Pancreas (tissue), 10 donors: Measurements from ENCODE around the gene SCD5. TPM values are rescaled to one million over a fixed set of nuclear protein-coding genes. Genes with fewer than 3 reads are reported as not detected.

Experiments used
- ATAC-seq, 4 donors: fragments of 200-7000 bp; cut with Tn5 transposase; one replicate each; pipeline versions ENCODE4 v1.8.0 to v1.9.1; 2020; ENCODE audit warnings: mild to moderate bottlenecking in 4 of 4, moderate library complexity in 4 of 4
- DNase-seq, 6 donors: peaks; one replicate each; pipeline ENCODE4 v3.0.0-alpha.2; 2020
- FAIRE-seq: peaks from 2 replicates; lab custom pipeline; 2012; peaks lifted over from hg19 to GRCh38; lab: Jason Lieb, UNC
- H3K27ac ChIP-seq, 4 donors: fragments of 200-600 bp; sonication (generic); 1 replicate in 3 of 4; 2 replicates in 1 of 4; pipeline versions ENCODE4 v1.5.0 to v1.8.0; 2020
- H3K27me3 ChIP-seq, 4 donors: fragments of 200-600 bp; one replicate each; pipeline ENCODE4 v1.8.0; 2021
- H3K36me3 ChIP-seq, 3 donors: fragments of 200-600 bp; sonication (generic) in 1 of 3; one replicate each; pipeline versions ENCODE4 v1.5.0 to v1.8.0; 2020 to 2021
- H3K4me1 ChIP-seq, 3 donors: fragments of 200-600 bp; one replicate each; pipeline ENCODE4 v1.8.0; 2021
- H3K4me3 ChIP-seq, 4 donors: fragments of 200-600 bp; sonication (generic) in 2 of 4; one replicate each; pipeline versions ENCODE4 v1.5.0 to v1.8.0; 2020 to 2021
- H3K9me3 ChIP-seq, 4 donors: fragments of 200-600 bp; one replicate each; pipeline ENCODE4 v1.8.0; 2021
- CTCF ChIP-seq, 4 donors: fragments of 200-600 bp; sonication (generic) in 3 of 4; IDR thresholded peaks; one replicate each; pipeline versions ENCODE4 v1.5.0 to v1.8.0; 2021; ENCODE audit warnings: antibody characterized with exemption in 4 of 4
- WGBS, 2 donors: extraction: QIAGEN DNeasy Blood & Tissue Kit; methylation state at CpG; one replicate each; pipeline ENCODE4 v1.1.7; 2013; 5-methylcytosine and 5-hydroxymethylcytosine counted together
- intact Hi-C, 3 donors: fragments of 100-400 bp; cut with DNase I; formaldehyde crosslinking; loops; one replicate each; pipeline versions ENCODE4 v1.11.1 to v1.14.2; 2022
- polyA plus RNA-seq, 2 donors: library from polyadenylated mRNA; stranded (reverse); fragments of 200-250 nt; gene quantifications; one replicate each; pipeline ENCODE4 v1.2.3, GENCODE V29; 2013
- total RNA-seq, 6 donors: library from RNA; stranded (reverse); fragmentation: NEBNext Ultra II Directional in 4 of 6; extraction: Animal tissue kit (Norgen Biotek cat#: 25700) in 4 of 6; gene quantifications; one replicate each; pipeline versions ENCODE4 v1.2.1 to v1.2.4, GENCODE V29; 2021 to 2023
- donor health status: healthy with polysubstance abuse.
- donor health status: DM: no; HTN: no; CAD: no; lungs with moderate emphysema.
- donor health status: DM: no; HTN: no; CAD: no.
- donor health status: control.
- donor health status: control.
- donor health status: Bipolar disorder and iron deficiency.
- donor health status: DM: yes; HTN: yes; CAD: no.
- donor health status: DM: no; HTN: no; CAD: no.
- donor health status: DM: no; HTN: no; CAD: no.
- donor health status: DM: yes; HTN: yes; CAD: no.

SCD5 gene
- total and polyA plus RNA-seq, 8 donors = 19.1 to 58.3 (median 31.3) TPM

GRCh38 chr4:82761229-82761628 lies 37.4 kb downstream of the SCD5 start:
- no peak for FAIRE-seq
- H3K4me1 ChIP-seq = no peaks in the 10 kb centered on the region
- H3K36me3 ChIP-seq = no peaks in the 10 kb centered on the region
- no peaks in the 10 kb centered on the region for H3K9me3 ChIP-seq
- no peak for DNase-seq
- intact Hi-C loops = no loop called here
- no peak for ATAC-seq
- no peak overlapping the region for H3K27ac ChIP-seq
- 48 to 53% methylated on average over 3 of the region's 3 CpGs for WGBS, 2 donors
- TF ChIP-seq CTCF (IDR thresholded peaks at IDR 0.05) = no peak
- no peak overlapping the region for H3K4me3 ChIP-seq
- no peaks in the 10 kb centered on the region for H3K27me3 ChIP-seq

DNA sequence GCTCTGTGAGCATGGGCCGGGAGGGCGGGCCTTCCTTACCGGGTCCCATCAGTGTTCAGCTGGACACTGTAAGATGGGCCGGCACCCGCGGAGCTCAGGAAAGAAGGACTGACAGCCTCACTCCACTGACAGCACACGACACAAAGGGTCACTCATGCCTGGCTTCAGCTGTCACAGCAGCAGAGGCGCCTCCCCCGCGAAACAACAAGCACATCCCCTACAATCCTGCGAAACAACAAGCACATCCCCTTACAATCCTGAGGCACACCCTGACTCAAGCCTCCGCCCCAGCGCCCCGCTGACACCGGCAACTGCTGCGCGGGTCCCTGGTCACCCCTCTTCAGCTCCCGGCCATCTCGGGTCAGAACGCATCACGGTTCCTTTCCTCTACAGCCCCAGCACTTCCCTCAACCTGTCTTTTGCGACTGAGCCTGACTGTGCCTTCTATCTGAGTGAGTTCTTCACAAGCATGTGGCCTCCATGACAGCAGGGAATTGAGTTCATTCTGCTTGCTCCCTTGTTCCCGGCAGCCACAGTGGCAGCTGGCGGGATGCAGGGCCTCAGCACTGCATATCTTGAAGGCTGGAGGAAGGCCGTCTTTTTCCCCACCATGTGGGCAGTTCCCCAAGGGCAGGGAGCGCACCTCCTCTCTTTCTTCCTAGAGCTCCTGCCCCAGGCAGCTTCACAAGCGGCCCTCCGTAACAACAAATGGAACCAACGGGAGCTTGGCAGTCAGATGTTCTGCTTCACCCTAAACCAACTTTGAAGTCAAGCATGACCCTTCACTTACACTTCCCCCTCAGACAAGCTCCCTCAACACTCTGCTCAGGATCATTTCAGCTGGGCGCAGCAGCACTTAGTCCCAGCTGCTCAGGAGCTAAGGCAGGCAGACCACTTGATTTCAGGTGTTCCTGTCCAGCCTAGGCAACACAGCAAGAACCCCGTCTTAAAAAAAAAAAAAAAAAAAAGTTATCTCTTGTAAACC lies 39.6 kb downstream of the SCD5 start:
- Histone ChIP-seq H3K36me3 (no peaks in the 10 kb centered on the region), H3K4me1 (peaks cover 0 to 3% (median 3%) of the 10 kb centered on the region in 3 donors), H3K27me3 (no peaks in the 10 kb centered on the region), H3K4me3 (no peak overlapping the region), H3K27ac (no peak overlapping the region), H3K9me3 (no peaks in the 10 kb centered on the region)
- TF ChIP-seq CTCF (IDR thresholded peaks at IDR 0.05) = no peak
- FAIRE-seq = no peak
- intact Hi-C loops = no loop called here
- ATAC-seq = no peak
- WGBS, 2 donors = 85 to 86% methylated on average over 31 of the region's 31 CpGs
- DNase-seq = no peak

GRCh38 chr4:82756061-82756460 lies 42.5 kb downstream of the SCD5 start:
- ATAC-seq = no peak
- H3K4me1 ChIP-seq = peaks cover 6 to 13% (median 7%) of the 10 kb centered on the region in 3 donors
- no peaks in the 10 kb centered on the region for H3K27me3 ChIP-seq
- FAIRE-seq = no peak
- intact Hi-C loops = no loop called here
- H3K4me3 ChIP-seq = no peak overlapping the region
- no peaks in the 10 kb centered on the region for H3K9me3 ChIP-seq
- TF ChIP-seq CTCF (IDR thresholded peaks at IDR 0.05) = no peak
- H3K27ac ChIP-seq = no peak overlapping the region
- no peaks in the 10 kb centered on the region for H3K36me3 ChIP-seq
- WGBS, 2 donors = 90 to 97% methylated on average over 4 of the region's 4 CpGs
- no peak for DNase-seq

GRCh38 chr4:82755650-82756049 lies 42.9 kb downstream of the SCD5 start:
- intact Hi-C loops = no loop called here
- Histone ChIP-seq H3K36me3 (no peaks in the 10 kb centered on the region), H3K9me3 (no peaks in the 10 kb centered on the region), H3K4me1 (peaks cover 6 to 13% (median 7%) of the 10 kb centered on the region in 3 donors), H3K4me3 (no peak overlapping the region), H3K27me3 (no peaks in the 10 kb centered on the region), H3K27ac (no peak overlapping the region)
- no peak for TF ChIP-seq CTCF (IDR thresholded peaks at IDR 0.05)
- WGBS, 2 donors = 90 to 93% methylated on average over 2 of the region's 2 CpGs
- DNase-seq = no peak
- ATAC-seq = no peak
- no peak for FAIRE-seq
